ENCODE data around the gene PRSS56.

Gene PRSS56

DNA sequence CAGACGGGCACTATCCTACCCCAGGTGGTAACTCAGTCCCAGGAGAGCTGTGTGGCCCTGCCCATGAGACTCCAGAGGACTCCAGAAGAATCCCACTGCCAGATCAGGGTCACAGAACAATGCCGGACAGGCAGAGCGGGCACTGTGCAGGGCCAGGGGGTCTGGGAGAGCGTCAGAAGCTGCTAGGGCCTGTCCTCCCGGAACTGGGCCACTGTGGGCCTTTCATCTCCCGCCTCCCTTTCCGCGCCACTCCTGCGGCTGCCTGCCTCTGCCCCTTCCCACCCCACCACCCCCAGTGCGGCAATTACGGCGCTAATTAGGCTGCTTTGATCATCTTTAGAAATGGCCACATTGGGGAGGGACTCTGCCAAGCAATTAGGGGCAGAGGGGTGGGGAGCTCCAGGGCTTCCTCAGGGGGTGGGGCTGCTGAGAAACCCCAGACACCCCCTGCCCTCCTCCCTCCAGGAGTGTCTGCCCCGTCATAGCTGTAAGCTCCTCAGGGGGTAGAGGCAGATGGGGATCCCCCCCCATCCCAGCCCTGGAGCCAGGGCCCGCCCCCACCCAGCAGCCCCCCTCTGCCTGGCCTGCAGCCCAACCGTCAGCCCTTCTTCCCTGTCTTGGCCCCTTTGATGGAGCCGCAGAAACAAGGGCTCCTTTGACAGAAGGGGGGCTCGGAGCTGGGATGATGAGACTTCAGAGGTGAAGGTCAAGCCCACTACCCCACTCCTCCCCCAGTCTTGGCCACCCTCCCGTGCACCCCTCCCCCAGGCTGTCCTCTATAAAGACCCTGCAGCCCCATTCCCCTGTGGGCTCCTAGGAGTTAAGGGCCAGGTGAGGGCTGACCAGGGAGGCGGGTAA is at the start of gene PRSS56:
TSS of gene PRSS56 (plus strand) at position 808 of the 858 bp plus-strand sequence. CDS start 211 bp downstream, outside the sequence.
- no peak within 1 kb of the TSS for H3K4me3 ChIP-seq (replicated peaks; ENCODE audit: low read depth, low read length)
- no peak for DNase-seq (ENCODE audit: low read depth)
- TF ChIP-seq, protein P1, sequence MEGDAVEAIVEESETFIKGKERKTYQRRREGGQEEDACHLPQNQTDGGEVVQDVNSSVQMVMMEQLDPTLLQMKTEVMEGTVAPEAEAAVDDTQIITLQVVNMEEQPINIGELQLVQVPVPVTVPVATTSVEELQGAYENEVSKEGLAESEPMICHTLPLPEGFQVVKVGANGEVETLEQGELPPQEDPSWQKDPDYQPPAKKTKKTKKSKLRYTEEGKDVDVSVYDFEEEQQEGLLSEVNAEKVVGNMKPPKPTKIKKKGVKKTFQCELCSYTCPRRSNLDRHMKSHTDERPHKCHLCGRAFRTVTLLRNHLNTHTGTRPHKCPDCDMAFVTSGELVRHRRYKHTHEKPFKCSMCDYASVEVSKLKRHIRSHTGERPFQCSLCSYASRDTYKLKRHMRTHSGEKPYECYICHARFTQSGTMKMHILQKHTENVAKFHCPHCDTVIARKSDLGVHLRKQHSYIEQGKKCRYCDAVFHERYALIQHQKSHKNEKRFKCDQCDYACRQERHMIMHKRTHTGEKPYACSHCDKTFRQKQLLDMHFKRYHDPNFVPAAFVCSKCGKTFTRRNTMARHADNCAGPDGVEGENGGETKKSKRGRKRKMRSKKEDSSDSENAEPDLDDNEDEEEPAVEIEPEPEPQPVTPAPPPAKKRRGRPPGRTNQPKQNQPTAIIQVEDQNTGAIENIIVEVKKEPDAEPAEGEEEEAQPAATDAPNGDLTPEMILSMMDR (IDR thresholded peaks at IDR 0.05; ENCODE audit: low read length, missing control alignments): no peak

DNA sequence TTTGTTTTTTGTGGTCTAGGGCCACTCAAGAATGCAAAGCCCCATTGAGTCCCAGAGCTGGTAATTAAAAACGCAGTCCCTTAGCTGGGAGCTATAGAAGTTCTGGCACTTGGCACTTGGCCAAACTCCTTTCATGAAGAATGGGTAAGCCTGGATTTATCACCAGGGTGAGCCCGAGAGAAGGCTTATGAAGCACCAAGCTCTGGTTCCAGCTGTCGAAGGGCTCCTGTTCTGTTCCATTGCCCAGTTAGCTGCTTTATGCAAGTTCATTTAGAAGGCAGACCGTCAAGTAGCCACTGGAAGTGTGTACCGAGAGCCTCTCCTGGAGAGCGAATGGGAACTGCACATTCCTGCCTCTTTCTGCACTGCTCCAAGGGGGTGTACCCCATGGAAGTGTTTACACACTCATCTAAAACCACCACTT is 46.7 kb upstream of the PRSS56 start:
- TF ChIP-seq, protein P1 (IDR thresholded peaks at IDR 0.05; ENCODE audit: low read length, missing control alignments): no peak

DNA sequence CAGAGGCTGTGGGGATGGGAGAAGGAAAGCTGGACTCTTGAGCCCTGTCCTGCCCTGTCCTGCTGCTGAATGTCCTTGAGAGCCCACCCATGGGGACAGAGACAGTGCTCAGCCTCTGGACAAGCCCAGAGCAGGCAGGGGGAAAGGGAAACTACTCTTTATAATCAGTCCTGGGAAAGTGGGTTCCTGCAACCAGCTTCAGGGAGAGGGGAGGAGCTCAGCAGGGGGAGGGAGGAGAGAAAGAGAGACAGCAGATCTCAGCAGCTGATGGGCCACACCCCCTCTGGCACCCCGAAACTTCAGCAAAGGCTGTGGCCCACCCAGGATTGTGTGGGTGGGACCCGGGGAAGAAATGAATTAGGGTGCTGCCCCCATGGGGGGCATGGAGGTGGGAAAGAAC is 44.1 kb upstream of the PRSS56 start:
- H3K4me3 ChIP-seq (replicated peaks; ENCODE audit: low read depth, low read length): no peak overlapping the region
- DNase-seq (ENCODE audit: low read depth): no peak
- TF ChIP-seq, protein P1 (IDR thresholded peaks at IDR 0.05; ENCODE audit: low read length, missing control alignments): no peak

More for the DNA sequence above, 46.7 kb upstream of the PRSS56 start:
- H3K4me3 ChIP-seq (replicated peaks; ENCODE audit: low read depth, low read length): no peak overlapping the region
- peak; percentile 21 for DNase-seq (ENCODE audit: low read depth)

DNA sequence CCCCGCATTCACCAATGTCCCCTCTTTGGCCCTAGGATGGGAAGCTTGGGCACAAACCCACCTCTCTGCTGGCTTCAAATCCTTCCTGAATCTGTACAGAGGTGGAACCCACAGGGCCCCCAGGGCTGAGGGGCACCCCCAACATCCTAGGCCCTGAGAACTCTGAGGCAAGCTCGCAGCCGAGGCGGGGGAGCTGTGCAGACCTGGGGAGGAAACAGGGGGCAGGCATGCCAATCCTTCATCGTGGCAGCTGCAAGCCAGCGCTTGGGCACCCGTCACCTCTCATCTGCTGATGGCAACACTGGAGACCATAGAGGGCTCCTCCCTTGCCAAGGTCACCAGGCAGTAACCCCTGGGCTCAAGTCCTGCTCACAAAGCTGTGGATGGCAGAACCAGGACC is 43.4 kb upstream of the PRSS56 start:
- no peak overlapping the region for H3K4me3 ChIP-seq (replicated peaks; ENCODE audit: low read depth, low read length)
- no peak for DNase-seq (ENCODE audit: low read depth)
- TF ChIP-seq, protein P1 (IDR thresholded peaks at IDR 0.05; ENCODE audit: low read length, missing control alignments): no peak

DNA sequence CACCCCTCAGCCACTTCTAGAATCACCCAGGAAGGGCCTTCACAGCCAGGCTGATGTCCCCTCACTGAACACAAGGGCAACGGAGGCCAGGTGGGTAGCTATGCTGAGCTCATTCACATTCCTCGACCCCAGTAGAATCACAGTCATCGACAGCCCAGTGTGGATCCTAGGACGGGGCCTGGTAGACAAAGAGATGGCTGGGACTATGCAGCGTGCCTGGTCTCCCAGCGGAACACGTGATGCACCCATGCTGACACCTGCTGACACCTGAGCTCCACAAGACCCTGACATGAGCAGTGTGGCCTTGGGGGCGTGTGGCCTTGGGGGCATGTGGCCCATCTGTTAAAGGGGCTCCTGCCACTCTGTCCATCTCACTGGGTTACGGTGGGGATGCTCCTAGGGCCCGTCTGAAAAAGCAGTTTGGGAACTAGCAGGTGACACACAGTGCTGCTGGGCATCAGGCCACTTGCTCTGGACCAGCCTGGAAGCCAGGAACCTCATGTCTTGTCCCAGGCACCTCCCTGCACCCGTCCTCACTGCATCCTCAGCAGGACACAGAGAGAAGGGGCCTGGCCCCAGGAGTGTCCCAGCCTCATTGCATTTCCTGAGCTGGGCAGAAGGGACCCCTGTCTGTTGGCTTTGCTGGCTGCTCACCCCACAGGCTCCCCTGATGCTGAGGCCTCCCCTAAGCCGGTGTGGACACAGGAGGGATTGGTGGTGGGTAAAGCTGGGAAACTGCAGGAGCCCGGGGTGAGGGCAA is 42.3 kb upstream of the PRSS56 start:
- no peak overlapping the region for H3K4me3 ChIP-seq (replicated peaks; ENCODE audit: low read depth, low read length)
- TF ChIP-seq, protein P1 (IDR thresholded peaks at IDR 0.05; ENCODE audit: low read length, missing control alignments): no peak
- no peak for DNase-seq (ENCODE audit: low read depth)

DNA sequence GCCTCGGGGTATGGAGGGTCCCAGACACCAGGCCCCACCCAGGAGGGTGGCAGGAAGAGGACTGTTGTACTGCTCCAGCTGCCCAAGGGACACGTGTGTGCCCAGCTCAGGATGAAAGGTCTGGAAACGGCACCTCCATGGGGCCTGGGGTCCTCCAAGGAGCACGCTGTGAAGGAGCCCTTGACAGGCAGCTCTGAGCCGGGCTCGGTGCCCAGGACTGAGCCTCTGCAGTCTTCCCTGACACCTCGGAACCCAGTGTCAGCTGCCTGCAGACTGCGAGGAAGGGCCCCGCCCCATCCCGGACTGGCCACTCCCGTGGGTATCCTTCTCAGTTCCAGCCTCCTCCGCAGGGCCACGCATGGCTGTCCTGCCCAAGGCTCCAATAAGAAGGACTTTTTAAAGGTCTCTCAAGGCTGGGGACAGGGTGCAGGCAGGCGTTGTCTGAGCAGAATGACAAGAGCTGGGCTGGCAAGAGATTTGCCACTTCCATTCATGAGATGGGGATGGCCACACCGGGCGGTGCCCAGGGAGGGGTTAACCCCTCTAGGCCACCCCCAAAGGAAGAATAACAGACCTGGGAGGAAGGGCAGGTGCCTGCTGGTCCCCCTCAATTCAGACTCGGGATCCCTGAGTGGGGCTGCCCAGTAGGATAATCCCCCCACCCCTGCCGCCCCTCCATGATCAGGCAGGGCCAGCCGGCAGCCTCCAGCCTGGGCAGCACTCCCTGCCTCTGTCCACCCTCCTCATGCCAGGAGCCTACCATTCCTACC is 41.4 kb upstream of the PRSS56 start:
- no peak for DNase-seq (ENCODE audit: low read depth)
- TF ChIP-seq, protein P1 (IDR thresholded peaks at IDR 0.05; ENCODE audit: low read length, missing control alignments): no peak
- H3K4me3 ChIP-seq (replicated peaks; ENCODE audit: low read depth, low read length): no peak overlapping the region
